NCI-H2029 treated with DMSO at 0.1 percent for 48 hours (cell line): ENCODE results near the gene ELP6.

Source experiments
- DNase-seq: peaks from one replicate; lab custom pipeline; 2025; lab: John Stamatoyannopoulos, UW

The ELP6 gene, protein sequence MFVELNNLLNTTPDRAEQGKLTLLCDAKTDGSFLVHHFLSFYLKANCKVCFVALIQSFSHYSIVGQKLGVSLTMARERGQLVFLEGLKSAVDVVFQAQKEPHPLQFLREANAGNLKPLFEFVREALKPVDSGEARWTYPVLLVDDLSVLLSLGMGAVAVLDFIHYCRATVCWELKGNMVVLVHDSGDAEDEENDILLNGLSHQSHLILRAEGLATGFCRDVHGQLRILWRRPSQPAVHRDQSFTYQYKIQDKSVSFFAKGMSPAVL

GRCh38 chr3:47513125-47513929, at the start of gene ELP6:
TSS of gene ELP6 (minus strand) at chr3:47513712. CDS start at chr3:47513590, 122 bp downstream.
- peak; percentile 97 for DNase-seq

DNA sequence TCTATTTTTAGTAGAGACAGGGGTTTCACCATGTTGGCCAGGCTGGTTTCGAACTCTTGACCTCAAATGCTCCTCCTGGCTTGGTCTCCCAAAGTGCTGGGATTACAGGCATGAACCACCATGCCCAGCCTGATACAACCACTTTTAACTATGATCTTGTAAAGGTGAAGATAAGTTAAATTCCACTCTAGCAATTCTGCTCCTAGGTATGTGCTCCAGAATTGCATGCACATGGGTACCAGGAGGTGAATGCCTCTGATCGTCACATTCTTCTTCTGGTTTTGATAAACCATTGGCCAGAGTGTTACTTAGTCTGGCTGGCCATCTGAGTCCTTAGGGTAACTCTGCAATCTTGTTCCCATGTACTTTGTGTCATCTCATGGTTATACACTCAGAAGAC, 42.8 kb upstream of the ELP6 start:
- no peak for DNase-seq

- no peak for DNase-seq
Observed at GRCh38 chr3:47554335-47554734, 40.8 kb upstream of the ELP6 start.

DNA sequence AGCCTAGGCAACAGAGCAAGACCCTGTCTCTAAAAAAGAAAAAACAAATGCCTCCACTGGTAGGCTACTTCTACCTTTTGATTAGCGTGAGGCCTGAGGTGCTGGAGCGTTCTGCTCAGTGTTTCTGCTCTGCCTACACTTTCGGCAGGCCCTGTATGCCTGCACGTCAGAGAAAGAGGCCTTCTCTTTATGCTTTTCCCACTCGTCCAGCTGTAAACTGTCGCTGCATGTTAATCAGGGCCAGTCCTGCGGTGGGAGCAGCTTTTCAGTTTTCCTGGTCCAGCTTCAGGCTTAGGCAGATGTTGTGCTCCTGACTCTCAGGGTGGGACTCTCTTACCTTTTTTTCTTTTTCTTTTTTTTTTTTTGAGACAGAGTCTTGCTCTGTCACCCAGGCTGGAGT, 39.9 kb upstream of the ELP6 start:
- DNase-seq: no peak

GRCh38 chr3:47542471-47543173, 29.1 kb upstream of the ELP6 start:
- no peak for DNase-seq

DNA sequence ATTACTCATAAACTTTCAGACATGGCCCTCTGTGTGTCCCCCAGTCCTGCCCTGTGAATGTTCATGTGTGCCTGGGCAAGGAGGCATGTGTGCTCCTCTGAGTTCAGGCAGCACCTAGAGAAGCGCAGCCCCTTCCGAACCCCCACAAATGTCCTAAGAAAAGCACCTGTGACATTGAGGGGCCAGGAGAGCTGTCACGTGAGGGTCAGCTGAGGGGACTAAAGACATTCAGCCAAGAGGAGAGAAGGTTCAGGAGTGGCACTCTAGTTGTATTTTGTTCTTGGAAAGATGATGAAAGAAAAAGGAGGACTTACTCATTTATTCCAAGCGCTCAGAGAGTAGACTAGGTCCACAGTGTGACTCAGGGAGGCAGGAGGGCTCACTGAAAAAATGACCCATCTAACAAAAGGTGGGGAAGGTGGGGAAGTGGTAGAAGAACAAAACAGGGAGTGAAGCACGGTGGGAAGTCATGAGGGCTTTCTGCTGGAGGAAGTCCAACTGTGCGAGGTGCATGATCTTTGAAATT, 28.1 kb upstream of the ELP6 start:
- DNase-seq: no peak

GRCh38 chr3:47540281-47540680, 26.8 kb upstream of the ELP6 start:
- no peak for DNase-seq

- DNase-seq: no peak
Observed at GRCh38 chr3:47536967-47537366, 23.5 kb upstream of the ELP6 start.

- DNase-seq: no peak
Observed at GRCh38 chr3:47536221-47536891, 22.8 kb upstream of the ELP6 start.

DNA sequence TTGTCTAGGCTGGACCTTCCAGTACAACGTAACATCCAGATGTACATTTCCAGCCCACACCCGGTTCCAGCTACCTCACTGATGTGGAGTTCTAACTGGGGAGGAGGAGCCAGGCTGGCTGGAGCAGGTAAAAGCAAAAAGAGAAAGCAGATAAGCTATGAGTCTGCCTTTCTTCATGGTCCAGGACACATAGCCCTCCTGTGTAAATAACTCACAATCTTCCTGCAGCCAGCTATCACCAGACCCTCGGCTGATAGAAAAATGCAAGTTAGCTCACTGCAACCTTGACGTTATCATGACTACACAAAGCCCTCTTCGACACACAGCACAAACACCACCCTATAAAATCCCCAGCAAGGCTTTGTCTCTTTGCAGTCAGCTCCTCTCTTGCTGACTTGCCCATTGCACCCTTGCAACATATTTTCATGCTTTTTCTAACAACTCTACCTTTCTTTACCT, 20.5 kb upstream of the ELP6 start:
- DNase-seq: no peak

GRCh38 chr3:47533481-47533880, 20.0 kb upstream of the ELP6 start:
- DNase-seq: no peak

- no peak for DNase-seq
Observed at GRCh38 chr3:47527952-47528725, 14.6 kb upstream of the ELP6 start.

GRCh38 chr3:47525617-47526016, 12.1 kb upstream of the ELP6 start:
- DNase-seq: no peak

GRCh38 chr3:47523310-47524073, 10.0 kb upstream of the ELP6 start:
- no peak for DNase-seq

- DNase-seq: peak; percentile 96
Observed at GRCh38 chr3:47522082-47522987, 8.8 kb upstream of the ELP6 start.

DNA sequence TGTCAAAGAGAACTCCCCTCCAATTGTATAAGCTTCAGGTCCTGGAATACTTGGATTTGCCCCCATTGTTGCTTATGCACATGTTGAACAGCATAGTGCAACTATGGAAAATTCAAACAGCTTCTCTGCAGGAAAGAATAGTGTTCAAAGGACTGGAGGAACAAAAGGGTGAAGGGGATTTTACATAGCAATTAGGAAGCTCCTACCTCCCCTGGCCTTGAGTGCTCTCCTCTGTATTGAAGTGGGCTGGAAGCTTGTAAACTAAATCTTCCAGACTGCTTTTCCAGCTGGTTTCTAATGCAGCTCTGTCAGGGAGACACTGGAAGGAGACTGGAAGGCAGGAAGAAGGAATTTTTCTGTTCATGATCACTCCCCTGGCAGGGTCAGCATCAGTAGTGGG, 7.2 kb upstream of the ELP6 start:
- no peak for DNase-seq

DNA sequence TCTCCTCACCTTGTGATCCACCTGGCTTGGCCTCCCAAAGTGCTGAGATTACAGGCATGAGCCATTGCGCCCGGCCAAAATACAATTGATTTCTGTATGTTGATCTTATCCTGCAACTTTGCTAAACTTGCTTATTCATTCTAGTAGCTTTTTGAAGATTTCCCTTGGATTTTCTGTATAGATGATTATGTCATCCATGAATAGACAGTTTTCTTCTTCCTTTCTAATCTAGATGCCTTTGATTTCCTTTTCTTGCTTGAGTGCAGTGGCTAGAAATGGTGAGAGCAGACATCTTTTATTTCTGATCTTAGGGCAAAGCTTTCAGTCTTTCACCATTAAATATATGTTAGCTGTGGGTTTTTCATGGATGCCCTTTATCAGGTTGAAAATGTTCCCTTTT, 4.4 kb upstream of the ELP6 start:
- DNase-seq: no peak

DNA sequence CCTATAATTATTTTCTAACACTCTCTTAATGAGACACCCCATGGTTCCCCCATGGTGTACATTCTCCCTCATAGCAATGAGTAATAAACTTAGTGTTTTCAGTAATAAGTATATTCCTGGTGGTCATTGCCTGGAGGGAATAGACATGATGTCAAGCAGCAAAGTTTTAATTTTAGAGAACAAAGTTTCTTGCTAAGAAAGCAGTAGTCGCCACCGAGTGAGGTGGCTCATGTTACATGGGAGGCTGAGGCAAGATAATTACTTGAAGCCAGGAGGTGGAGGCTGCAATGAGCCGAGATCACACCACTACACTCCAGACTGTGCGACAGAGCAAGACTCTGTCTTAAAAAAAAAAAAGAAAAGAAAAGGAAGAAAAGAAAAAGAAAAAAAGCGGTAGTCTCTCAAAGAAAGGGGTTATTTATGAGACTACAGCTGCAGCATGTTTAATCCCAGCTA, 2.4 kb upstream of the ELP6 start:
- DNase-seq: no peak

- no peak for DNase-seq
Observed at GRCh38 chr3:47515100-47515499, 1.6 kb upstream of the ELP6 start.
